Posterior cingulate gyrus (tissue), 11 donors: ENCODE results near the gene PCDH10.

Source experiments
- DNase-seq, 10 donors: peaks; one replicate each; pipeline versions ENCODE4 v3.0.0 to v3.0.0-alpha.2; 2020 to 2021; ENCODE audit warnings: mixed read lengths in 3 of 10
- intact Hi-C: fragments of 100-400 bp; cut with DNase I; formaldehyde crosslinking; loops from one replicate; pipeline ENCODE4 v1.15.1; 2023

PCDH10 gene, protein sequence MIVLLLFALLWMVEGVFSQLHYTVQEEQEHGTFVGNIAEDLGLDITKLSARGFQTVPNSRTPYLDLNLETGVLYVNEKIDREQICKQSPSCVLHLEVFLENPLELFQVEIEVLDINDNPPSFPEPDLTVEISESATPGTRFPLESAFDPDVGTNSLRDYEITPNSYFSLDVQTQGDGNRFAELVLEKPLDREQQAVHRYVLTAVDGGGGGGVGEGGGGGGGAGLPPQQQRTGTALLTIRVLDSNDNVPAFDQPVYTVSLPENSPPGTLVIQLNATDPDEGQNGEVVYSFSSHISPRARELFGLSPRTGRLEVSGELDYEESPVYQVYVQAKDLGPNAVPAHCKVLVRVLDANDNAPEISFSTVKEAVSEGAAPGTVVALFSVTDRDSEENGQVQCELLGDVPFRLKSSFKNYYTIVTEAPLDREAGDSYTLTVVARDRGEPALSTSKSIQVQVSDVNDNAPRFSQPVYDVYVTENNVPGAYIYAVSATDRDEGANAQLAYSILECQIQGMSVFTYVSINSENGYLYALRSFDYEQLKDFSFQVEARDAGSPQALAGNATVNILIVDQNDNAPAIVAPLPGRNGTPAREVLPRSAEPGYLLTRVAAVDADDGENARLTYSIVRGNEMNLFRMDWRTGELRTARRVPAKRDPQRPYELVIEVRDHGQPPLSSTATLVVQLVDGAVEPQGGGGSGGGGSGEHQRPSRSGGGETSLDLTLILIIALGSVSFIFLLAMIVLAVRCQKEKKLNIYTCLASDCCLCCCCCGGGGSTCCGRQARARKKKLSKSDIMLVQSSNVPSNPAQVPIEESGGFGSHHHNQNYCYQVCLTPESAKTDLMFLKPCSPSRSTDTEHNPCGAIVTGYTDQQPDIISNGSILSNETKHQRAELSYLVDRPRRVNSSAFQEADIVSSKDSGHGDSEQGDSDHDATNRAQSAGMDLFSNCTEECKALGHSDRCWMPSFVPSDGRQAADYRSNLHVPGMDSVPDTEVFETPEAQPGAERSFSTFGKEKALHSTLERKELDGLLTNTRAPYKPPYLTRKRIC

DNA sequence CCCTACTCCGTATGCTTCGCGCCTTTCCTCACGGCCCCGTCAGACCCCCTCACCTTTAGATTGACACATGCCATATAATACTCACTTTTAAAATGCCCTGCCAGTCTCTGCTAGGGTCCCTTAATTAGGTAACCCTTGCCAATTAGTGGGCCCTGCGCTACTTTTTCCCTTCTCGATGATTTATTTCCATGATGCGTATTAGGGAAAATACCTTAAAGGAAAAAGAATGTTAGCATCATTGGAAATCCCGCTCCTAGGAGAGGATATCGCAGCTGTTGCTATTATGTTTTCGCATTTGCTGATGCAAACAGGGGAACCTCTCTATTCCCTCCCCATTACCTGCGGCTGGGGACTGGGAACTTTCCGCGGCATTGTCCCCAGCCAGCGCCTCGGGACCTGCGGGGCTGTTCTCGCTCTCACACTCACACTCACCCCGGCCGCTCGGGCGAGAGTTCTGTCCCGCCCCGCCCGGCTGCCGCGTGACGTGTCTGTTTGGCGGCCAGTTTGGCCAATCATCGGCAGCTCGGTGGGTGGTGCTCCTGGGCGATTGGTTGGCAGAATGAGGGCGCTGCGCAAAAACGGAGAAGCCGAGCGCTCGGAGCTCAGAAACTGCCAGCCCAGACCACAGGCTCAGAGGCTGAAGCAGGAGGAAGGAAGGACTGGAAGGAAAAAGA is at the start of gene PCDH10:
PCDH10 (plus strand) TSS at position 605 of the 674 bp plus-strand sequence. CDS start 847 bp downstream, outside the sequence.
- peak; percentile 97 to 100 (median 99) for DNase-seq
- intact Hi-C loops: no loop called here

DNA sequence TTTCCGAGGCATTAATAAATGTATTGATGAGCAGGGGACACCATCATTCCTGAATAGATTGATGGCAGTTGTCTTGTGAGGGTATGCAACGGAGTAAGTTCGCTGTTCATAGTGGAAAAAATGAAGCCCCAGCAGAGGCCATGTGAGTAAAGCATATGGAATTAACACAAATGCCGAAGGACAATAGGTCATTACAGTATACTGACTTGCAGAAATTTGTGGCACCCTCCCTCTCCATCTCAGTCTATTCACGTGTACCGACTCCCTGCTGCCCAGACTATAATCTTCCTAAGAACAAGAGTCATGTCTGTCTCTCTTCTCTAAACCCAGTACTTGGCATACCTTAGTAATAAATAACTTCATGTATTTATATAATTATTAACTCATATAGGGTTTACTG is 47.1 kb upstream of the PCDH10 start:
- DNase-seq: no peak
- intact Hi-C loops: no loop called here

- intact Hi-C loops: no loop called here
- no peak for DNase-seq
These were observed 46.3 kb upstream of the PCDH10 start for GRCh38 chr4:133102612-133103409.

DNA sequence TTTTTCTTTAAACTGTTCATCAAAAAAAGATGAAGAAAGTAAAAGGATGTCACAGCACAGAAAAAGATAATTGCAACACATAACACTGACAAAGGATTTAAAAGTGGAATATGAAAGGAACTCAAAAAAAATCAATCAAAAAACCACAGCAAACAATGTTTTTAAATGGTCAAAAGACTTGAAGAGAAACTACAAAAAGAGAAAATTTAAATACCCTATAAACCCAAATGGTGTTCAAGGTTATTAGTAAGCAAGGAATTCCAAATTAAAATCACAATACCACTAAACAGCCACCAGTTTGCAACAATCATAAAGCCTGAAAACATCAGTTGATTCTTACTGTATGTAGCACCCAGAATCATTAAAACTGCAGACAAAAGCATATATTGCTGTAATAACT is 36.5 kb upstream of the PCDH10 start:
- intact Hi-C loops: no loop called here
- DNase-seq: no peak

DNA sequence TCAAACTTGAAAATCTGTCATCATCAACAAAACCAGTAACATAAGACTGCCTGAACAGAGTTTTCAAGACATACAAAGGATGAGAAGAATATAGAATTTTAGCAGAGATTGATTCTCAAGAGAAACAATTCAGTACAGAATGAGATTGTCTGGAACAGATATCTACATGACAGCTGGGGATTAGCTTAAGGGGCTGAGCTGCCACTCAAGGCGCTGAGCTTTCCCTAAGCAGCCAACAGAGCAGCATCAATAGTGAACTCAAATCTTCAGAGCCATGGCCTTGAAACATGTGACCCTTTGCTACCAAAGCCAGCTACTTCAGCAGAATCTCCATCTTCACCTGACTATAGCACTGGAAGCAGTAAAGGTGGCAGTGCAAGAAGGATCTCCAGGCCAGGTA is 24.3 kb upstream of the PCDH10 start:
- intact Hi-C loops: no loop called here
- no peak for DNase-seq

GRCh38 chr4:133127500-133127899 is 21.6 kb upstream of the PCDH10 start:
- peak in 1 of 10 donors; percentile 31 for DNase-seq
- intact Hi-C loops: no loop called here

GRCh38 chr4:133129237-133129636 is 19.9 kb upstream of the PCDH10 start:
- intact Hi-C loops: no loop called here
- DNase-seq: no peak

DNA sequence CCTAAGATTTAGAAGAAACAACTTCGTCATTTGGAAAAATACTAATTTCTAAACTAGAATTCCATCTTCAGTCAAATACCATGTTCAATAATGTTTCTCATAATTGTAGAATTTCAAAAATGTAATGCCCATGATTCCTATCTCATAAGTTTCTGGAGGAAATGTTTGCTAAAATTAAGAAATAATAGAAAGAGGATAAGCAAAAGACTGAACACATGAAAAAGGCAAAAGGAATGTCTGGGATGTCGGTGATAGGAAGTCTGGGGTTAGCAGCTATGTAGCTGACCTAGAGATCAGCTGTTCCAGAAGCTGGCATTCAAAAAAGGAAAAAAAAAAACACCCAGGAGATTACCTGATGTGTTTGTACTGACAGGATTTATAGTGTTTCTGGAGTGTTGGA is 18.9 kb upstream of the PCDH10 start:
- no peak for DNase-seq
- intact Hi-C loops: no loop called here

- no peak for DNase-seq
- intact Hi-C loops: no loop called here
These were observed 17.1 kb upstream of the PCDH10 start for GRCh38 chr4:133131829-133132460.

- no peak for DNase-seq
These were observed 12.3 kb upstream of the PCDH10 start for GRCh38 chr4:133136833-133137232.

DNA sequence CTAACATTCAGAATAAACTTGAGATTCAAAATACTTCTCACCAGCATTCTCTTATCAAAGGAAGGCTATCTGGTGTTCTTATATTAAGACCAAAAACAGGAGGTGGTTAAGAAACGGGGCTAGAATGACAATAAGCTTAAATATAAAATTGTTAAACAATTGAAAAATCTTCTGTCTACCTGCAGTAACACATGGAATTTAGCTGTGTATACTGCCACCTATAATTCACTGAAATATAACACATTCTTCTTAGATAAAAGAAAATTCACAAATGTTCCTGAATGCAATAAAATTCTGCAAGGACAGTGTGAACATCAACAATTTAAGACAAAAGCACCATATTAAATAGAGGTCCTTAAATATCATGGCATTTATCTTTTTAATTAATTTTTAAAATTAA is 11.5 kb upstream of the PCDH10 start:
- intact Hi-C loops: no loop called here
- DNase-seq: no peak

More at GRCh38 chr4:133136833-133137232, 12.3 kb upstream of the PCDH10 start:
- intact Hi-C loops: no loop called here

GRCh38 chr4:133143775-133144430 is 5.2 kb upstream of the PCDH10 start:
- DNase-seq: no peak
- intact Hi-C loops: no loop called here

DNA sequence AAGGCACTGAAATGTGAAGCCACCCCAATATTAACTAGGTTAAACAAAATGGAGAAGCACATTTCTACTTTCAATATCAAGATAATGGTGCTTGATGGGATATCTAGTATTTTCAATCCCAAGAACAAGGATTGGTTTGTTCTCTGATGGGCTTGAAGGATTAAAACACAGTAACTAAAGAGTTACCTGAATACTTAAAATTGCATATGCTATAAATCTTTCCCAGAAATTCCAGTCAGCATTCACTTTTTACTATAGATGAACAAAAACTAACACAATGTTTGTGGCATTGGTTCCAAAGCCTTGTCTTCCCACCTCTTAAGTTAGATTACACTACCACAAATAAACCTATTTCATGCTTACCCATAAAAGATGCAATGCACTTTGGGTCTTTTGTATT is 3.9 kb upstream of the PCDH10 start:
- no peak for DNase-seq
- intact Hi-C loops: no loop called here

GRCh38 chr4:133145758-133146573 is 3.1 kb upstream of the PCDH10 start:
- intact Hi-C loops: no loop called here
- peak in 2 of 10 donors; percentile 14 to 41 for DNase-seq

DNA sequence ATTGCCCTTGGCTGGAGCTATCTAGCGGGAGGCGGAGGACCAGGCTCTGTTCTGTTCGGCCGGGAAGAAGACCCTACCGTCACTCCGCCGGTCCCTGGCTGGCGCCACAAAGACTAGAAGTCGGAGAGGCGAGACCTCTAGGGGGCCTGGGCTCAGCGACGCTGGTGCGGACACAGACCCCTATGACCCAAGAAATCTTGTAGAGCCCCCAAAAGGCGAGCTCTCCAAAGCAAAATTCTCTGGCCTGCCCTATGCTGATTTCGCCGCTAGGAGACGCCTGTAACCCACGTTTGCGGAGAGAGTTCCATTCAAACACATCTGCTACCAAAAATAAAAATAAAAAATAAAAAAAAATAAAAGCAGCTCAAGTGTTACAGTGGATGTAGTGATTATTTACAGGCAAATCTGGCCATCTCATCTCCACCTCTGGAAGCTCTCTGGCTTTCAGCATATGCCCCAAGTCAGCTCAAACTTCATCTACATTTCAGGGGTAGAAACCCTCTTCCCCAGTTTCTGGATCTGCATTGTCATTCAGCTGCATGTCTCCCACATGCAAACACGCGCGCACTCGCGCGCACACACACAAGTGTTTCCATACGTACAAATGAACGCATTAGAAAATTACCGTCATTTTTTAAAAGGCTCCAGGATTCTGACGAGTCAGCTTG is 2.4 kb upstream of the PCDH10 start:
- intact Hi-C loops: no loop called here
- peak; percentile 64 to 96 (median 78) for DNase-seq

DNA sequence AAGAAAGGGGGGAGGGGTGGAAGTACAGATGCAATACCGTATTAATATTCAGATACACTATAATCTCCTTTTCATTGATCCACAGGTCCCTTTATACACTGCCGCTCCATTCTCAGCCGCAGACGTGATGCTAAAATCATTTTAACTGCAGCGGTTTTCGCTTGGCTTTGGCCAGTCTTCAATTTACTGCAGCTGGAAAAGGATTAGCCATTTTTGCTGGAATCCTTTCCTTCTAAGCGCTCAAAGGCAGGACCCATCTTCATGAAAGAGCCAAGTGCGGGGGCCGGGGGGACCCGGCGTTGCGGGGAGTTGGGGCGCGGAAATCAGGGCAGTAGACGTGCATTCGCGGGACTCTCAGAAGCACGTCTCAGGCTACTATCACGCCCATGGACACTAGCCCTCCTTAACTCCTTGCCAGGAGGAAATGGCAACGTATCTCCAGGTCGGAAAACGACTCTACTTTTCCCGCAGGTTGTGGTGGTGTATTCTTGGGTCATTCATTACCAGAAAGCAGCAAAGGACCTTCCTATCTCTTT is 1.7 kb upstream of the PCDH10 start:
- intact Hi-C loops: no loop called here
- DNase-seq: peak in 3 of 10 donors; percentile 29 to 86 (median 33)
